NCI-H2196 (cell line): ENCODE results near the gene ELFN1.

Experiments
- DNase-seq: peaks from one replicate; lab custom pipeline; 2025; ENCODE audit not compliant: unreplicated experiment; lab: John Stamatoyannopoulos, UW

Gene ELFN1

GRCh38 chr7:1662767-1663166, 7.3 kb upstream of the ELFN1 start:
- DNase-seq = no peak

DNA sequence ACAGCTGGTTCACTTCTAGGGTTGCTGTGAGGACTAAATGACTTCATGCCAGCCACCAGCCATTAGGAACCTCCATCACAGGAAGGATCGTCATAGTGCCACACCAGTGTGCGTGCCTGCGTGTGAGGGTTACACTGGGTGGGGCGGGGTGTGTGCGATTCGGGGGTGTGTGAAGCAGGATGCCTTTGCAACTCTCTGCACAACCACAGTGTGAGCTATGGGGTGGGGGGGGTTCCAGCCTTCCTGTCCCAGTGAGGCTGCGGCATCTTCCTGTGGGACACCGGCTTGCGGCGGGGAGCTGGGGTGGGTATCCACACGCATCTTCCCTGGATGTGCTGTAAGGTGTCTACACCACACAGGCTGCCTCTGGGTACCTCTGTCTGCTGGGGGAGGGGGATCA, 6.9 kb upstream of the ELFN1 start:
- DNase-seq = no peak

- no peak for DNase-seq
Observed at GRCh38 chr7:1663857-1664651, 6.0 kb upstream of the ELFN1 start.

- DNase-seq = peak; percentile 72
Observed at GRCh38 chr7:1664711-1665548, 5.1 kb upstream of the ELFN1 start.

GRCh38 chr7:1665549-1666316, 4.3 kb upstream of the ELFN1 start:
- no peak for DNase-seq

GRCh38 chr7:1666317-1666822, 3.7 kb upstream of the ELFN1 start:
- no peak for DNase-seq

GRCh38 chr7:1666823-1667565, 3.1 kb upstream of the ELFN1 start:
- no peak for DNase-seq

DNA sequence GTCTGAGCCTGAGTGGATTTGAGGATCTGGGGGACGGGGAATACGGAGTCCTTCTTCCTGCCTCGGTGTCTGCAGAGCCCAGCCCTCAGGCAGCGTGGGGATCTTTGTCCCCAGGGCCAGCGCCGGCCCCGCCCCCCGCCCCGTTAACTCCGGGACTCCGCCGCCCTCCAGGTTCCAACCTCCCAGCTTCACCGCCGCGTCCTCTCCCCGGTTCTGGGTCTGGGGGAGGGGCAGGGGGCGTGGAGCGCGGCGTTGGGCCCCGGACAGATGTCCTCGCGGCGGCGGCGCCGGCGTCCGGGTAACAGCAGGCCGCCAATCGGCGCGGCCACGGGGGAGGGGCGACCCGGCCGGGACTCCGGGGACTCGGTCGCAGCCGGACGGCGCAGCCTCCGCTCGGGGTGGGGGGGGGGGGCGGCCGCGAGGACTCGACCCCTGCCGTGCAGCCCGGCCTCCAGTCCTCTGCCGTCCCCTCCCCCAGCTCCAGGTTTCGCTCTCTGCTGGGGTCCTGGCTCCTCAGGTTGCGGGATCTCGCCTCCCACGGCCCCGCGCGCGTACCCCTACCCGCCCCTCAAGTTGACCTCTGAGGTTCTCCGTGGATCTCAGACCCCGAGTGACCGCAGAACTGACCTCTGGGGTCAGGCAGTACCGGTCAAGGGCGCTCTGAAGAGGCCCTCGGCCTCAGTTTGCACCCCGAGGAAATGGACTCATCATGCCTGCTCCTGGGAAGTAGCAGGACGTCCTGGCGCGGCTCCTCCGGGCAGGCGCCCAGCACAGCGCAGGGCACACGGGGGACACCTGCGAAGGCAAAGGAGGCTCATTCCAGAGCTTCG, 2.3 kb upstream of the ELFN1 start:
- no peak for DNase-seq

- no peak for DNase-seq
Observed at GRCh38 chr7:1668396-1669063, 1.5 kb upstream of the ELFN1 start.

DNA sequence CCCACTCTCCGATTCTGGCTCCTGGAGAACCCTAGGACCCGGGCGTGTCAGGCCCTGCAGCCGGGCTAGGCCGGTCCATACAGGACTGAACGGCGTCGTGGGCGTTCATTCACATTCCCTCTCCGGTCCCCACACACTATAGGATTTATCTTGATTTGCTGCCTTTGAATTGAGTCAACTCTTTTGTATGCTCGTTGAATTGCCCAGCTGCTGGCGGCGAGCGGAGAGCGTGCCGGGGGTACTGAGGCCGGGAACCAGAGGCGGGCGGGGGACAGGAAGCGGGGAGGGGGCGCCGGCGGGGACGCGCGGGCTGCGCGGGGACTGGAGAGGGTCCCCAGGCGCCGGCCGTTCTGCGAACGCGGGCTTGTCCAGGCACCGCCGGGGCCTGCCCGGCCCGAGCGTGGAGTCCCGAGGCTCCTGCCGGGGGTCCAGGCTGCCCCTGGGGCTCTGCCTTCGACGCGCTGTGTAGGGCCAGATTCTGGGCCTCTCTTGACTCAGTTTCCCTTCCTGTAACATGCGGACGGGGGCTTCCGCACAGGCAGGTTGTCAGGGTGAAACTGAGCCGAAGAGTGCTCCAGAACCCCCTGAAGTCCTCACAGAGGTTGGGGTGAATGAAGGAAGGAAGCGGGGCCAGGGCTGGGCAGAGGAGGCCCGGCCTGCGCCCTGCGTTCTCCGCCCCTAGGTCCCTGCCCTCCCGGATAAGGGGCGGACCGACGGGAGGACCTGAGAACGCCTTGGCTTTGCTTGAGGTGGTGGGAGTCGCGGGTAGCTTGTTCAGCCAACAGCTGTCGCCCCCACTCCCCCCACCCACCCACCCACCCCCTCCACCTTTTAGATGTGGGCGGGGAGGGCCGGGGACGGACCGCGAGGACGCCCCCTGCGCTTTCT, 769 bp upstream of the ELFN1 start:
- no peak for DNase-seq

- no peak for DNase-seq
Observed at GRCh38 chr7:1670894-1671593, 967 bp downstream of the ELFN1 start.

DNA sequence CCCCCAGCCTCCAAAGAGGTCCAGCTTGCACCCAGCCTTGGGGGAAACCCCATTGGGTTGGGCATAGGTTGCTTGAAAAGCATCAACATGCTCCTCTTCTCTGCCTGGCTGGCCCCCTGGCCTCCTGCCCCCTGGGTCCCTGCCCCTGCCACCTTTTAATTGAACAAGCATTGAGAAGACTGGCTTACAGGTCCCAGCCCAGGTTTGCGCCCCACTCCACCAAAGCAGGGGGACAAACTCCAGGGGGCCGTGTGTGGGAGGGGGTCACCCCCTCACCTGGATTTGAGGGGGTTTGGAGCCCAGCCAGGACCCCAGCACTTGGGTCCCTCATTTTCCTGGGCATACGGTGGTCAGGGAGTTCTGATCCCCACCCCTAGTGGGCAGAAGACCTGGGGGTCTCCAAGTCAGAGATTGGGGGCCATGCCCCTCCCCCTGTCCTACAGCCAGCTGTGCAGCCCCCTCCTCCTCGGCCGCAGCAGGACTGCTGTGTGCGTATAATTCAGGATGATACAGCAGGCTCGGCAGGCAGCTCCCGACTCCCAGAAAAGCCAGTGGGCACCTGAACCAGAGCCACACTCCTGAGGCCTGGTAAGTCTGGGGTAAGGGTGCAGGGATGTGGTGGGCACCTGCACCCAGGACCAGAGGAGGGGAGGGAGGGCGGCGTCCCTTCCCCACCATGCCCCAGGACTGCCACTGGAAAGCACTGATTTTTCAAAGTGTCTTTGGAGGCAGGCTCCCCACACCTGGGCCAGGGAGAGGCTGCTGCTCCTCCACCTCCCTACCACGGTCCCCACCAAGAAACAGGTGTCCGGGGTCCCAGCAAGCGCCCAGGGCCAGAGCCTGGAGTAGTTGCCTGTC, 1.7 kb downstream of the ELFN1 start:
- DNase-seq = no peak

DNA sequence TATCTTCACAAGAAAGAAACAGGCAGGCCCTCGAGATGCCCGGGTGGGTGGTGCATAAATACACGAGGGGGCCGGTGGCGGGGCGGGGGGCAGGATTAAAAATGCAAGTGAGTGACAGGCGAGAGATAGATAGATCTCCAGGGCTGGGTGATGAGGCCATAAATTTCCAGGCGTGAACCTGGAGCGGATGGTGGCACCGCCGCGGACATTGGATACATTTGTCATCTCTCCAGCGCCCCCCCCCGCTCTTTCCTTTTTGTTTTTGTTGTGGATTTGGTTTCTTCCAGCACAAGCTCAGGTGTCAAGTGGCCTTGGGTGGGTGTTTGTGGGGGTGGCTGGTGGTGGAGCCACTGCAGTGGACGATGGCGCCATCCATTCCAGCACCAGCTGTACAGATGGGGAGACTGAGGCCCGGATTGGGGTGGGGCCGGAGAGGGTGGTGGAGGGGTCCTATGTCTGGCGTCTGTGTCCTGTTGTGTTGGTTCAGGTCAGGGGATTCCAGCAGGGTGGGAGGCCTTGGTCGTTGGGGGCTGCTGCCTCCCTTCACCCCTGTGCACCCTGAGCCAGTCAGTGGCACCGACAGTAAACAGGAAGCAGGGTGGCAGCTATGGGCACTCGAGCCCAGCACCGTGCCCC, 2.9 kb downstream of the ELFN1 start:
- no peak for DNase-seq

GRCh38 chr7:1673581-1674118, 3.6 kb downstream of the ELFN1 start:
- no peak for DNase-seq

DNA sequence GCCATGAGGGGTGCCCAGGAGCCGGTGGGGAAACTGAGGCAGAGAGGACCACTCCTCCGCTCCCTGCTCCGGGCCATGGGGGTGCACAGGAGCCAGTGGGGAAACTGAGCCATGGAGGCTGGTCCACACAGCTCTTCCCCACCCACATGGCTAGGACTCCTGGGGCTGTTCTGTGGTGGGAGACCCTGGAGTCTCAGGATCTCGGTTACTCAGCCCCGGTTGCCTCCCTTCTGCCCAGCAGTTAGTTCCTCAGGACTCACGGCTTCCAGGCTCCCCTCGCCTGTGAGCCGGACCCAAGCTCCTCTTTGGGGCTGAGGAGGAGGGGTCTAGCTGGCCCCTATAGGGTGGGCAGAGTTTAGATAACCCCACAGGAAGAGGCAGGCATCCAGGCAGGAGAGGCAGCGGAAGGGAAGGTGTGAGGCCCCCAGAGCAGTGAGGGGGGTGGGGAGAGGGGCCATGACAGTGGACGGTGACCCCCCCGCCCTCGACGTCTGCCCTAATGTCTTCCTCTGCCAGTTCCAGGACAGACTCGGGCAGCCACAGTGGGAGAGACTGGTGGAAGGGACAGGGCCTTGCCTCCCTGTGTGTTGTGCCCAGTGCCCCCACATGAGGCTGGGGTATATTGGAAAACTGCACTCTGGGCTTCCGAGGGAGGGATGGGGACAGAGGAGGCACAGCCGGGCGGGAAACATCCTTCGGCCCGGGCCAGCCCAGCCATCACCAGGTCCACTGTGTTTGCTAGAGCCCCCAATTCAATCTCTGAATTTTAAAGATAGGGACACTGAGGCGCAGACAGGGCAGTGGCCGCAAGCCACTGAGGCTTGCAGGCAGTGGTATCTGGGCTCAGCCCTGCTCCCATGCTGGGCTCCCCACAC, 4.3 kb downstream of the ELFN1 start:
- DNase-seq = no peak
